Measurements from ENCODE around the gene TXNRD1.
"Not testable (repeated sequence)": the region's sequence is repeated elsewhere in the genome, so short reads cannot be mapped to it uniquely, and the experiment has no call there.

The TXNRD1 gene

DNA sequence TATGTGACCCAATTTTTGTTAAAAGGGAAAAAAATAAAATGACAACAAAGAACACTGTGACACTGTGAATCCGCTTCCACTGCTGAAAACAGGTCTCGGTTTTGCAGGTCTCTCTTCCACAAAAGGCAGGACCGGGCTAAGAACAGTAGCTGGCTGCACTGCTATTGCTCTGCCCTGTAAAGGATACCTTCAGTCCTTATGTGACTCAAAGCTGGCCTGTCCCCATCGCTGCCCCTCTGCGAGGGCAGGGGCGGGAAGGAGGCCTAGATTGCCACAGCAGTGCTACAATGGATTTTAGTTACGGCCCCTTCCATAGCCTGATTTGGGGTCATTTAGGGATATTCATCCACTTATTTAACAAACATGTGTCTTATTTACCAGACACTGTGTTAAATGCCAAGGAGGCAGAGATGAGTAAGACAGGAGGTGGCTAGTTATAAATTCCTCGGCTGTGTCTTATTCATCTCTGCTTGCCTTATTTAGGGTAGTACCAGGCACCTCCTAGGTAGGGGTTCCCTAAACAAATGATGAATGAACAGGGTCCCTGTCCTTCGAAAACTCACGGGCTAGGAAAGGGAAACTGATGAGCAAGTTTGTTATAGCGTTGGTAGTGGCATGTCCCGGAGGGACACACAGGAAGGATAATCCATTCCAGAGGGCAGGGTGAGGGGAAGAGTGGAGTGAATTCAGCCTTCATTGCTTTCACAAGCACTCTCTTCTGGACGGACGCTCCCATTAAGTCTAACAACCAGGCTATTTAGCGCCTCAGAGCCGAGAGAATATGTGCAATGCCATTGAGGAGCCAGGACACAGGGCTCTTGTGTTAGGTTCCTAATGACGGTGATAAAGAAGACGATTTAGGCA lies 161.3 kb downstream of the TXNRD1 start:
- no peak for DNase-seq

DNA sequence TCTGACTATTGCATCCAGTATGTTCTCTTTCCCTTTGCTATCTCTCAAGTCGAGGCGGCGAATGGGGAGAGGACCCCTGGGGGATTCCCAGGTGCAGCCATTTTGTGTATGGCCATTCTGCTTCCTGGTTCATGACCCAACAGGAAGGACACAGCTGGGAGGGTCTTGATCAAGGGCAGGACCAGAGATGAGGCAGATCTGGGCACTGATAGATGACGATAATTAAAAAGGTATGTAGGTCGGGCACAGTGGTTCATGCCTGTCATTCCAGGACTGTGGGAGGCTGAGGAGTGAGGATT lies 161.9 kb downstream of the TXNRD1 start:
- no peak for DNase-seq

GRCh38 chr12:104378427-104378826 lies 162.8 kb downstream of the TXNRD1 start:
- DNase-seq, result no peak

GRCh38 chr12:104381341-104381730 lies 165.8 kb downstream of the TXNRD1 start:
- DNase-seq, result no peak

DNA sequence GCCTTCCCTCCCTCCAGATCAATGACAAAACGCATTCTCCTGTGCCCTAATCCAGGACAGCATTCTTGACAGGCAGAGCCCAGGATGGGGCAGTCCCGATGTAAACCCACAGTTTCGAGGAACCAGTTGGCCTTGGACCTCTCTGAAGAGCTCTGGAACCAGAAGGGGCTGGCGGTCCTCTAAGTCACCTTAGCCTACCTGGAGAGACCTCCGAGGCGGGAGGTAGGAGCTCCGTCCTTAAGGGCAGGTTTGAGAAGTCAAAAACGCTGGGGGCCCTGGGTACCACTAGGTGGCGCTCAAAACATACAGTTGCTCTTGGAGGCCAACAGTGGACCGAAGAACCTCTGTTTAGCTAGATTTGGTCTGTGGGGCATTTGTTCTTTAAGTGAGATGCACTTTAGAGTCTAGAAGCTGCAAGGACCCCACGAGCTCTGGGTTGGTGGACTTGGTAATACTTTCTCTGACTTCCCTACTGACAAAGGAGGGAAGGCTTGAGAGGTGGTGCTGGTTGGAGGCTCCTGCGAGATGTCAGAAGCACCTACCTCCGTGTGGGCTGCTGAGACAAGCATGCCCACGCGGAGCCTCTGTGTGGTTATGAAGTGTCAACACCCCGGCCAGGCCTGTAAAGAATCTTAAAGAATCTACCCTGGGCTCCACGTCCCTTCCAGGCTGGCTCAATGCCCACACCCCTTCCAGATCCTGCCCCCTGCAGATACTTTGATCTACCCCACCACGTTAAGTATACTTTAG lies 166.3 kb downstream of the TXNRD1 start:
- peak; percentile 81 for DNase-seq

GRCh38 chr12:104384141-104384880 lies 168.7 kb downstream of the TXNRD1 start:
- no peak for DNase-seq

DNA sequence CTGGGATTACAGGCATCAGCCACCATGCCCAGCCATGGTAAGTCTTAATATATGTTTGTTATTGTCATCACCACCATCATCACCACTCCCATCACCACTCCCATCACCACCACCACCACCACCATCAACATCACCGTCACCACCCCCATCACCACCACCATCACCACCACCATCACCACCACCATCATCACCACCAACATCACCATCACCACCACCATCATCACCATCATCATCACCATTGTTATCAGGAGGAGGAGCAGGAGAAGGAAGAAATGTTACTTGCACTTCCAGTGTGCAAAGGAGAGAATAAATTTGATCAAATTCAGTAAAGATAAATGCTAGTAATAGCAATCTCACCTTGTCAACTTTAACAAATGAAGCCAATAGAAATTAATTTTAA lies 169.9 kb downstream of the TXNRD1 start:
- no peak for DNase-seq

DNA sequence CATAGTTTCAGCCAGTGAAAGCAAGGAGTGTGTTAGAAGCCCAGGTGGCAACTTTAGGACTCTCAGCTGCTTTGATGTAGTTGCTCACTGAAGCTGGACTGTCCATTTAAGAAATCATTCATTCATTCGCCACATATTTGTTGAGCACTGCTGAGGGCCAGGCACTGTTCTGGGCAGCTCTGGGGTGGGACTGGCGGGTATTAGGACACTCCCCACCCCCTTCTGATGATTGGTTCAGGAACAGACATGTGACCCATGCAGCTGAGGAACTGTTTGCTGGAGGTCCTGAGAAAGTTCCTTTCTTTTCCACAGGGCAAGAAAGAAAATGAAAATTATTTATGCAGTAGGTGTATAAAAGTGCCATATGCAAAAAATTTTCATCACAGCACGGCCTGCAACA lies 170.9 kb downstream of the TXNRD1 start:
- no peak for DNase-seq

DNA sequence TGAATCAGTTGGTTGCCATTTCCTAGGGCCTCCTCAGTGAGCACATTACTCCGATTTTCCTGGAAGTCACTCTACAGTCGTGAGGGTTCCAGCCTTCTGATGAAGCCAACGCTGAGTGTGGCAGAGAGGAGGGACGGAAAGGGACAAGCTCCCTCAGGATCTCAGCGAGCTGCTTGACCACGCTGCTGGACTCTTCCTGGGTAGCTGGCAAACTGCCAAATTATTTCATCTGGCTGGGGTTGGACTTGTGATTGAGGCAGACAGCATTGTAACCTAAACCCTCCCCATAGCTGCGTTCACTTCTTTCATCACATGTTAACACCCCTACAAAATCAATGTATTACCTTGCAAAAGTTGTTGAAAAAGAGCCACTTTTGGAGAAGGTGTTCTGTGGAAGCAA lies 171.6 kb downstream of the TXNRD1 start:
- DNase-seq, result no peak

DNA sequence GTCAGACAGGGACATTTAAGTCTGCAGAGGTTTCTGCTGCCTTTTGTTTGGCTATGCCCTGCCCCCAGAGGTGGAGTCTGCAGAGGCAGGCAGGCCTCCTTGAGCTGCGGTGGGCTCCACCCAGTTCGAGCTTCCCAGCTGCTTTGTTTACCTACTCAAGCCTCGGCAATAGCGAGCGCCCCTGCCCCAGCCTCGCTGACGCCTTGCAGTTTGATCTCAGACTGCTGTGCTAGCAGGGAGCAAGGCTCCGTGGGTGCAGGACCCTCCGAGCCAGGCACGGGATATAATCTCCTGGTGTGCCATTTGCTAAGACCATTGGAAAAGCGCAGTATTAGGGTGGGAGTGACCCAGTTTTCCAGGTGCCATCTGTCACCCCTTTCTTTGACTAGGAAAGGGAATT lies 178.5 kb downstream of the TXNRD1 start:
- not testable (repeated sequence) for DNase-seq

Measured in activated T-cell treated with anti-CD3 and anti-CD28 coated beads, Interleukin-2, amount 50 U/mL, for 1 hour (primary cell).